Peyer's patch (tissue), 4 donors: Measurements from ENCODE around the gene ACTR5.

Experiments
- CTCF ChIP-seq, 6 experiments: fragments of 450-650 bp in 4 of 6; fragments of 200-600 bp in 2 of 6; sonication (generic) in 1 of 6; IDR thresholded peaks; one replicate each; pipeline ENCODE4 v1.5.1; 2017 to 2019; ENCODE audit warnings: antibody characterized with exemption in 6 of 6, mild to moderate bottlenecking in 3 of 6, moderate library complexity in 1 of 6
- POLR2A ChIP-seq, 2 donors: fragments of 450-650 bp; IDR thresholded peaks; one replicate each; pipeline ENCODE4 v1.5.1; 2017; ENCODE audit warnings: antibody characterized with exemption in 2 of 2, mild to moderate bottlenecking in 2 of 2, moderate library complexity in 2 of 2

- no peak for TF ChIP-seq CTCF (IDR thresholded peaks at IDR 0.05)
- no peak for TF ChIP-seq POLR2A (IDR thresholded peaks at IDR 0.05)
Measured at GRCh38 chr20:38759106-38759505, 10.8 kb downstream of the ACTR5 start.
